Measurements from ENCODE around the gene CHST11. TPM values are rescaled to one million over a fixed set of nuclear protein-coding genes. Genes with fewer than 3 reads are reported as not detected.

The CHST11 gene
- total RNA-seq, 1 experiment from 2014 or later = 0.25 TPM

DNA sequence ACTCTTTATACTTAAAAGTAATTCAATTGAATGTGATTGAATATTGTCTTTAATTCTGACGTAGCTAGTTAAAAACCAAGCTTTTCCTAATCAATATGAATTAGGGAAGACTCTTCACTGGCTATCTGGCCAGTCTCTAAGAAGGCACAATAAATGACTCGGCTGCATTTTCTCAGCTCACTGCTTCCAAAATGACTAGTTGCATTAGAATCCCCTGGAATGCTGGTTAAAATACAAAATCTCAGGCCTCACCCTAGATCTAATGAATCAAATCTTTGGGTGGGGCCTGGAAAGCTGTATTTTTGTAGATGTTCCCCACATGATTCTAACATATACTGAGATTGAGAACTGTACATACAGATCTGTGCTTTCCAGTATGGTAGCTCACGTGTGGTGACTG lies 242.1 kb downstream of the CHST11 start:
- intact Hi-C loops (cut with micrococcal nuclease; ENCODE audit: unreplicated experiment) = no loop called here
- CTCF ChIA-PET = no interaction called here
- no peak for DNase-seq
- H3K9me3 Mint-ChIP-seq (ENCODE audit: unreplicated experiment) = no peaks in the 10 kb centered on the region
- no peak overlapping the region for H3K4me3 ChIP-seq (ENCODE audit: low read depth, low read length)
- H3K27me3 Mint-ChIP-seq (ENCODE audit: insufficient read depth, unreplicated experiment) = peaks cover 11% of the 10 kb centered on the region
- POLR2A ChIA-PET = no interaction called here
- no peaks in the 10 kb centered on the region for H3K27me3 ChIP-seq (replicated peaks; ENCODE audit: control insufficient read depth, insufficient read depth, low read length)
- no peaks in the 10 kb centered on the region for H3K36me3 Mint-ChIP-seq (ENCODE audit: insufficient read depth, unreplicated experiment)
- no TSS peak for BruUV-seq (replicated peaks)
- TF ChIP-seq, protein P1, sequence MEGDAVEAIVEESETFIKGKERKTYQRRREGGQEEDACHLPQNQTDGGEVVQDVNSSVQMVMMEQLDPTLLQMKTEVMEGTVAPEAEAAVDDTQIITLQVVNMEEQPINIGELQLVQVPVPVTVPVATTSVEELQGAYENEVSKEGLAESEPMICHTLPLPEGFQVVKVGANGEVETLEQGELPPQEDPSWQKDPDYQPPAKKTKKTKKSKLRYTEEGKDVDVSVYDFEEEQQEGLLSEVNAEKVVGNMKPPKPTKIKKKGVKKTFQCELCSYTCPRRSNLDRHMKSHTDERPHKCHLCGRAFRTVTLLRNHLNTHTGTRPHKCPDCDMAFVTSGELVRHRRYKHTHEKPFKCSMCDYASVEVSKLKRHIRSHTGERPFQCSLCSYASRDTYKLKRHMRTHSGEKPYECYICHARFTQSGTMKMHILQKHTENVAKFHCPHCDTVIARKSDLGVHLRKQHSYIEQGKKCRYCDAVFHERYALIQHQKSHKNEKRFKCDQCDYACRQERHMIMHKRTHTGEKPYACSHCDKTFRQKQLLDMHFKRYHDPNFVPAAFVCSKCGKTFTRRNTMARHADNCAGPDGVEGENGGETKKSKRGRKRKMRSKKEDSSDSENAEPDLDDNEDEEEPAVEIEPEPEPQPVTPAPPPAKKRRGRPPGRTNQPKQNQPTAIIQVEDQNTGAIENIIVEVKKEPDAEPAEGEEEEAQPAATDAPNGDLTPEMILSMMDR (IDR thresholded peaks at IDR 0.05; ENCODE audit: insufficient read depth in 1 of 2, low read depth in 1 of 2, low read length in 1 of 2, severe bottlenecking in 1 of 2, unreplicated experiment in 1 of 2) = no peak
- no peaks in the 10 kb centered on the region for H3K4me1 Mint-ChIP-seq (ENCODE audit: low read depth, unreplicated experiment)
- no peaks in the 10 kb centered on the region for H3K4me1 ChIP-seq
- H3K4me3 Mint-ChIP-seq (ENCODE audit: unreplicated experiment) = no peak overlapping the region
- no peaks in the 10 kb centered on the region for H3K36me3 ChIP-seq (ENCODE audit: control insufficient read depth, insufficient read depth, low read length)
- H3K27ac Mint-ChIP-seq (ENCODE audit: unreplicated experiment) = no peak overlapping the region
- H3K9me3 ChIP-seq = no peaks in the 10 kb centered on the region

DNA sequence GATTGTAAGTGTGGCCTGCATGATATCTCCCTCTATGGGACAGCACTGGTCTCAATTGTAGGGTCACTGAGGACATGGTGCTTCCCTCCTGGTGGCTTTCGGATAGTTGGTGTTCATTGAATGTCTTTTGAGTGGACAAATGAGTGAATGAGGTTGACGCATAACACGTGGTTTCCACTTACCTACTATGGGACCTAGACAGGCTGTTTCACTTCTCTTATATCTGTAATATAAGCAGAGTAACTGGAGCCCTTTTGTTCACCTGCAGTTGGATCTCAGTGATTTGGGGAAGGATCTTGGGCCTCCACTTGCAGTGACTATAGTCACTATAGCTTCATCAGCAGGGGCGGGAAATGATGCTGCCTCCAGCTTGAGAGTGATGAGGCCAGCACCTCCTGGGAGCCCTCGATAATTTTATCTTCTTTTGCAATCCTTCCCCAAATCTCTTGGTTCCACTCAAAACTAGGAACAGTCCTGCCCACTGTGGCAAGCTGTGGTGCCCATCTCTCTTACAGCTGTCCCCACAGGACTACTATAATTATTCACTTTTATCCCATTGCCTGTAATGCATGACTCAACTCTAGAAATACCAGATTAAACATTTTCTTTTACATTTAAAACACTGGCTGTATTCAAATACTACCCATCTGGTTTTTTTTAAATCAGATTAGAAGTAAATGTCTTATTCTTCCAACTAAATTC lies 242.9 kb downstream of the CHST11 start:
- no peak overlapping the region for H3K4me3 Mint-ChIP-seq (ENCODE audit: unreplicated experiment)
- no peaks in the 10 kb centered on the region for H3K4me1 Mint-ChIP-seq (ENCODE audit: low read depth, unreplicated experiment)
- Histone ChIP-seq H3K4me3 (ENCODE audit: low read depth, low read length) (no peak overlapping the region), H3K4me1 (no peaks in the 10 kb centered on the region), H3K27me3 (replicated peaks; ENCODE audit: control insufficient read depth, insufficient read depth, low read length) (no peaks in the 10 kb centered on the region), H3K9me3 (no peaks in the 10 kb centered on the region), H3K36me3 (ENCODE audit: control insufficient read depth, insufficient read depth, low read length) (no peaks in the 10 kb centered on the region)
- POLR2A ChIA-PET = no interaction called here
- no peak for DNase-seq
- no TSS peak for BruUV-seq (replicated peaks)
- intact Hi-C loops (cut with micrococcal nuclease; ENCODE audit: unreplicated experiment) = no loop called here
- no peaks in the 10 kb centered on the region for H3K9me3 Mint-ChIP-seq (ENCODE audit: unreplicated experiment)
- no peak overlapping the region for H3K27ac Mint-ChIP-seq (ENCODE audit: unreplicated experiment)
- TF ChIP-seq, protein P1 (IDR thresholded peaks at IDR 0.05; ENCODE audit: insufficient read depth in 1 of 2, low read depth in 1 of 2, low read length in 1 of 2, severe bottlenecking in 1 of 2, unreplicated experiment in 1 of 2) = no peak
- peaks cover 9% of the 10 kb centered on the region for H3K27me3 Mint-ChIP-seq (ENCODE audit: insufficient read depth, unreplicated experiment)
- CTCF ChIA-PET = no interaction called here
- no peaks in the 10 kb centered on the region for H3K36me3 Mint-ChIP-seq (ENCODE audit: insufficient read depth, unreplicated experiment)

GRCh38 chr12:104700324-104700723 lies 243.6 kb downstream of the CHST11 start:
- no peaks in the 10 kb centered on the region for H3K36me3 ChIP-seq (ENCODE audit: control insufficient read depth, insufficient read depth, low read length)
- Mint-ChIP-seq H3K27me3 (ENCODE audit: insufficient read depth, unreplicated experiment) (peaks cover 9% of the 10 kb centered on the region), H3K27ac (ENCODE audit: unreplicated experiment) (no peak overlapping the region), H3K36me3 (ENCODE audit: insufficient read depth, unreplicated experiment) (no peaks in the 10 kb centered on the region), H3K9me3 (ENCODE audit: unreplicated experiment) (no peaks in the 10 kb centered on the region), H3K4me3 (ENCODE audit: unreplicated experiment) (no peak overlapping the region), H3K4me1 (ENCODE audit: low read depth, unreplicated experiment) (no peaks in the 10 kb centered on the region)
- TF ChIP-seq, protein P1 (IDR thresholded peaks at IDR 0.05; ENCODE audit: insufficient read depth in 1 of 2, low read depth in 1 of 2, low read length in 1 of 2, severe bottlenecking in 1 of 2, unreplicated experiment in 1 of 2) = no peak
- intact Hi-C loops (cut with micrococcal nuclease; ENCODE audit: unreplicated experiment) = no loop called here
- H3K9me3 ChIP-seq = no peaks in the 10 kb centered on the region
- POLR2A ChIA-PET = no interaction called here
- H3K27me3 ChIP-seq (replicated peaks; ENCODE audit: control insufficient read depth, insufficient read depth, low read length) = no peaks in the 10 kb centered on the region
- CTCF ChIA-PET = no interaction called here
- no TSS peak for BruUV-seq (replicated peaks)
- no peak for DNase-seq
- H3K4me3 ChIP-seq (ENCODE audit: low read depth, low read length) = no peak overlapping the region
- H3K4me1 ChIP-seq = no peaks in the 10 kb centered on the region

All from Caco-2 (cell line).